ENCODE data around the gene RNF130. TPM values are rescaled to one million over a fixed set of nuclear protein-coding genes. Genes with fewer than 3 reads are reported as not detected.

The RNF130 gene
- total RNA-seq, 1 donor from 2014 or later, result 103 TPM

GRCh38 chr5:179955630-179956029, 115.9 kb downstream of the RNF130 start:
- no peaks in the 10 kb centered on the region for H3K4me1 ChIP-seq
- H3K9me3 ChIP-seq, result no peaks in the 10 kb centered on the region
- intact Hi-C loops (cut with DNase I), result no loop called here
- TF ChIP-seq POLR2AphosphoS5 (IDR thresholded peaks at IDR 0.05; ENCODE audit: insufficient read depth in 1 of 2, low read depth in 1 of 2) (no peak), POLR2A (IDR thresholded peaks at IDR 0.05) (no peak), CTCF (IDR thresholded peaks at IDR 0.05) (no peak)
- DNase-seq (ENCODE audit: extremely low spot score in 2 of 2), result no peak
- no peak overlapping the region for H3K27ac ChIP-seq
- no peak overlapping the region for H3K4me3 ChIP-seq
- H3K27me3 ChIP-seq, result no peaks in the 10 kb centered on the region
- no peaks in the 10 kb centered on the region for H3K36me3 ChIP-seq

DNA sequence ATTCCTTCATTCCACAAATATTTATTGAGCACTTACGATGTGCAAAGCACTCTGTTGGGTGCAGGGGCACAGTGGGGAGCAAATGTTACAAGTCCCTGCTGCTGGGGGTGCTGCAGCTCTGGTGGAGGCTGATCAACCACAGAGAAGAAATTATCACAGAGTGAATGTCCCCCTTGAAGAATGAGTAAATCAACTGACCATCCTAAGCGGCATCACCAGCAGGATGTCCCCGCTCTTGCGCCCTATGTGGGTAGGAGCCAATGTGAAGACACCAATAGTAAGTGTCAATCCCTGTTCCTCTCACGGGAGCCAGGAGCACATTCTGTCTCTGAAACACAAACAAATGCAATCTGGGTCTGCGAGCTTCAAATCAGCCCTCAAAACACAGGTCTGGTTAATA, 116.5 kb downstream of the RNF130 start:
- no peak for DNase-seq (ENCODE audit: extremely low spot score in 2 of 2)
- Histone ChIP-seq H3K36me3 (no peaks in the 10 kb centered on the region), H3K4me1 (no peaks in the 10 kb centered on the region), H3K9me3 (no peaks in the 10 kb centered on the region), H3K27me3 (no peaks in the 10 kb centered on the region), H3K27ac (no peak overlapping the region), H3K4me3 (no peak overlapping the region)
- no peak for TF ChIP-seq POLR2AphosphoS5 (IDR thresholded peaks at IDR 0.05; ENCODE audit: insufficient read depth in 1 of 2, low read depth in 1 of 2)
- TF ChIP-seq CTCF (IDR thresholded peaks at IDR 0.05), result no peak
- no peak for TF ChIP-seq POLR2A (IDR thresholded peaks at IDR 0.05)
- intact Hi-C loops (cut with DNase I), result no loop called here

GRCh38 chr5:179954434-179954833, 117.1 kb downstream of the RNF130 start:
- Histone ChIP-seq H3K27me3 (no peaks in the 10 kb centered on the region), H3K27ac (no peak overlapping the region), H3K4me1 (no peaks in the 10 kb centered on the region), H3K36me3 (no peaks in the 10 kb centered on the region), H3K4me3 (no peak overlapping the region), H3K9me3 (no peaks in the 10 kb centered on the region)
- TF ChIP-seq POLR2AphosphoS5 (IDR thresholded peaks at IDR 0.05; ENCODE audit: insufficient read depth in 1 of 2, low read depth in 1 of 2), result no peak
- no peak for TF ChIP-seq POLR2A (IDR thresholded peaks at IDR 0.05)
- no peak for TF ChIP-seq CTCF (IDR thresholded peaks at IDR 0.05)
- intact Hi-C loops (cut with DNase I), result no loop called here
- no peak for DNase-seq (ENCODE audit: extremely low spot score in 2 of 2)

GRCh38 chr5:179953987-179954386, 117.6 kb downstream of the RNF130 start:
- Histone ChIP-seq H3K27me3 (no peaks in the 10 kb centered on the region), H3K9me3 (no peaks in the 10 kb centered on the region), H3K27ac (no peak overlapping the region), H3K36me3 (no peaks in the 10 kb centered on the region), H3K4me3 (no peak overlapping the region), H3K4me1 (no peaks in the 10 kb centered on the region)
- no peak for DNase-seq (ENCODE audit: extremely low spot score in 2 of 2)
- TF ChIP-seq POLR2A (IDR thresholded peaks at IDR 0.05) (no peak), POLR2AphosphoS5 (IDR thresholded peaks at IDR 0.05; ENCODE audit: insufficient read depth in 1 of 2, low read depth in 1 of 2) (no peak), CTCF (IDR thresholded peaks at IDR 0.05) (no peak)
- intact Hi-C loops (cut with DNase I), result no loop called here

DNA sequence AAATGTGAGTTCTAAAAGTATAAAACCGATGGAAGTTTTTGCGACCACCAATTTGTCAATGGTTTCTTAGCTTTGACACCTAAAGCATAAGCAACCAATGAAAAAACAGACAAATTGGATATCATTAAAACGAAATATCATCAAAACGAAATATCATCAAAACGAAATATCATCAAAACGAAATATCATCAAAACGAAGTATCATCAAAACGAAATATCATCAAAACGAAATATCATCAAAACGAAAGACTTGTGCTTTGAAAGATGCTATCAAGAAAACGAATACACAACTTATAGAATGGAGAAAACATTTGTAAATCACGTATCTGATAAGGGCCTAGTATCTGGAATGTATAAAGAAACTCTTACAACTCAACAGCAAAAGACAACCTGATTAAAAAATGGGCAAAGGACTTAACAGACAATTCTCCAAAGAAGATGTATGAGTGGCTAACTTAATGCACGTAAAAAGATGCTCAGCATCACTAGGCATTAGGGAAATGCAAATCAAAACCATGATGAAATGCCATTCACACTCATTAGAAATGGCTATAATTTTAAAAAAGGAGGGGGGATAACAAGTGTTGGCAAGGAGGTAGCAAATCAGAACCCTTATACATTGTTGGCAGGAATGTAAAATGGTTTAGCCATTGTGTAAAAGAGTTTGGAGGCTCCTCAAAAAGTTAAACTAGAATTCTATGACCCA, 134.4 kb downstream of the RNF130 start:
- intact Hi-C loops (cut with DNase I), result no loop called here
- Histone ChIP-seq H3K36me3 (no peaks in the 10 kb centered on the region), H3K9me3 (no peaks in the 10 kb centered on the region), H3K27ac (no peak overlapping the region), H3K4me3 (no peak overlapping the region), H3K4me1 (no peaks in the 10 kb centered on the region), H3K27me3 (no peaks in the 10 kb centered on the region)
- DNase-seq (ENCODE audit: extremely low spot score in 2 of 2), result no peak
- no peak for TF ChIP-seq POLR2AphosphoS5 (IDR thresholded peaks at IDR 0.05; ENCODE audit: insufficient read depth in 1 of 2, low read depth in 1 of 2)
- TF ChIP-seq CTCF (IDR thresholded peaks at IDR 0.05), result no peak
- no peak for TF ChIP-seq POLR2A (IDR thresholded peaks at IDR 0.05)

Data from vagina (tissue), 2 donors.